Measurements from ENCODE around the gene CREBRF.

GRCh38 chr5:173093606-173094005, 37.5 kb downstream of the CREBRF start:
- TF ChIP-seq CTCF (conservative IDR thresholded peaks at IDR 0.05; ENCODE audit: low read depth, low read length) (no peak), POLR2A (IDR thresholded peaks at IDR 0.05; ENCODE audit: low read depth, low read length) (no peak), CHD1 (IDR thresholded peaks at IDR 0.05; ENCODE audit: low read depth, low read length) (no peak), MXI1 (IDR thresholded peaks at IDR 0.05; ENCODE audit: borderline replicate concordance, low read depth, low read length) (no peak), RCOR1 (IDR thresholded peaks at IDR 0.05; ENCODE audit: insufficient replicate concordance, low read length) (no peak), BHLHE40 (IDR thresholded peaks at IDR 0.05; ENCODE audit: low read depth, low read length) (no peak), CEBPB (IDR thresholded peaks at IDR 0.05; ENCODE audit: low read depth, low read length) (no peak), SMC3 (IDR thresholded peaks at IDR 0.05; ENCODE audit: low read depth, low read length) (no peak), RAD21 (IDR thresholded peaks at IDR 0.05; ENCODE audit: low read length) (no peak), RFX5 (IDR thresholded peaks at IDR 0.05; ENCODE audit: low read depth, low read length) (no peak), MAZ (IDR thresholded peaks at IDR 0.05; ENCODE audit: borderline replicate concordance, low read depth, low read length) (no peak)

Data from IMR-90 (cell line).